ENCODE data around the gene NELL1.

The NELL1 gene

DNA sequence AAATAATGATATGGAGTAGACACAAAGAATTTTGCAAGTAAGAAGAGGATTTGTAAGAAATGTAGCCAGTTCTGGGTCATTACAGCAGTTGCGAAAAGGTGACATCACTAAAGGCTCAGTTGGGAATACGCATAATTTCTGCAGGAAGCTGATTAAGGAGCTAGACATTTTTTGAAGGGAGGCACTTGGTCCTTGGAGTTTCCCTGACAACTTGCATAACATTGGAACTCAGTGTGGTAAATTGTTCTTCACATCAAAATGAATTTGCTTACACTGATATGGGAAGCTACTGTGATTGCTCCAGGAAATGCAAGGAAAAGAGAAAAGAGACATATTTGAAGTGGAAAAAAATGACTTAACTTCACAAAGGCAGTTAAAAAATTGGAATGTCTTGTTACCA, 626.1 kb downstream of the NELL1 start:
- DNase-seq (ENCODE audit: insufficient read length, low spot score) (no peak), FAIRE-seq (no peak)

DNA sequence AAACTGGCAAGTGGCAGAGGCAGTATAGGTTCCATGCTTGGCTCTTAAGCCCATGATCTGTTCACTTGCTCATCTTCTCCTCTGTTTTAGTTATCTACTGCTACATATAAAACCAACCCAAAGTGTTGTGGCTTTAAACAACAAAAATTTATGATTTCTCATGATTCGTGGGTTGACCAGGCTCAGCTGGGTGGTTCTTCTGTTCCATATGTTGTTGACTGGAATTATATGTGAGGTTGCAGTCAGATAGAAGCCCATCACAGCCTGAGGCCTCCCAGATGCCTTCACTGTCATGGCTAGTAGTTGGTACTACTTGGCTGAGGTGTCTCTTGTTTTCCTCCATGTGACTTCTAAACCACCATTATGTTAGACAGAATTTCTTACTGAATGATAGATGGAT, 632.6 kb downstream of the NELL1 start:
- FAIRE-seq: no peak

DNA sequence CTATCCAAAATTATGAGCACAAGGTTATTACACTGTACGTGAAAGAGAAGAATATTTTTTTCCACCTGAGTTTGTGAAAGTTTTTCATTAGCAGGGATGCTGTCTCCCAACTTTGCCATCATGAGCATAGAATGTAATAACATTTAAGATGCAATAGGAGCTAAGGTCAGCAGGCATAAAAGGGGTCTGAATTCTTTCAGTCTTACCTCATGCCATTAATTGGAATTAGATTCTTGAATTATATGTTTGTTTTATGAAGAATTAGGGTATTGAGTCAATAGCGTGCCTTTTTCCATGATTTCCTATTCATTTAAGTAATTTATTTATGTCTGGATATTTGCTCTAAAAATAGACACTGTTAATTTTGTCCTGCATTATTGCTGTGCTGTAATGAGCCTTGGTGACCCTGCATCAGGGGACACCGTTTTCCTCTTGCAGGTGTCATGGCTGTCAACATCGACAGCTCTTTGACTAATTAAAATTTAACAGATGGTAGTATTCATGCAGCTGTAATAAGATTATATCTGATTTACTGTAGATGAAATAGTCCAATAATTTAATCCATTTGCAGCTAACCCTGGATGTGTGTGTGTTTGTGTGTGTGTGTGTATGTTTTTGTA, 637.5 kb downstream of the NELL1 start:
- no peak for FAIRE-seq
- DNase-seq (ENCODE audit: insufficient read length, low spot score): no peak

More for the DNA sequence above, 632.6 kb downstream of the NELL1 start:
- DNase-seq (ENCODE audit: insufficient read length, low spot score): no peak

DNA sequence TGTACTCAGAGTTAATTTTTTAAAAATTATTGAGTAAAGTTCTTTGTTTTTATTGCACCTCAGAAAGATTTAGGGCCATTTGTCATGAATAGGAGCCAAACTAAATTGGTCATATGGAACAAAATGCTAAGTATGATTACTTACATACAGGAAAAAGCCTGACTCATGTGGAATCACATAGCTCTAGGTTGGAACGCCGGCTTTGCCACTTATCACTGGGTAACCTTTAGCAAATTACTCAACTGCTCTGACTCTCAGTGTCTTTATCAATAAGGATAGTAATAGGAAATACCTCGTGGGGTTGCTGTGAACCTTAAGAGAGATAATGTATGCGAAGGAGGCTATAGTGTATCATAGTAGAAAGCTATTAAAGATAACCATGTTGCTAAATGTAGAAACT, 638.5 kb downstream of the NELL1 start:
- no peak for DNase-seq (ENCODE audit: insufficient read length, low spot score)
- no peak for FAIRE-seq

DNA sequence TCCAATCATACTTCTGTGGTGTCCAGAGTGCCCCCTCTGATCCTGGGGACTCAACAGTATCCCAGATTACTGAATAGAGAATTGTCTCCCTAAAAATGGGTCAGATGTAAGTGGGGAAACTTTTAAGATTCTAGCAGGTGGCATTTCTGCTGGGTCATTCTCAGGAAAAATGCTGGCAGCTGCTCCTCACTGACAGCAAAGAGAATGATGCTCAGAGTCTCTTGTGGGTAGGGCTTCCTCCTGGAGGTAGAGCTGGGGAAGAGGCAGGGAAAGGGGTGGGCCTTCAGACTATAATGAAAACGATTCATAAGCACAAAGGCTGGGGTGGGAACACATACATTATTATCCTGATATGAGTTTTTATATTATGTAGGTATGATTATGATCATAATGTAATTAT, 647.2 kb downstream of the NELL1 start:
- DNase-seq (ENCODE audit: insufficient read length, low spot score): no peak
- FAIRE-seq: no peak

DNA sequence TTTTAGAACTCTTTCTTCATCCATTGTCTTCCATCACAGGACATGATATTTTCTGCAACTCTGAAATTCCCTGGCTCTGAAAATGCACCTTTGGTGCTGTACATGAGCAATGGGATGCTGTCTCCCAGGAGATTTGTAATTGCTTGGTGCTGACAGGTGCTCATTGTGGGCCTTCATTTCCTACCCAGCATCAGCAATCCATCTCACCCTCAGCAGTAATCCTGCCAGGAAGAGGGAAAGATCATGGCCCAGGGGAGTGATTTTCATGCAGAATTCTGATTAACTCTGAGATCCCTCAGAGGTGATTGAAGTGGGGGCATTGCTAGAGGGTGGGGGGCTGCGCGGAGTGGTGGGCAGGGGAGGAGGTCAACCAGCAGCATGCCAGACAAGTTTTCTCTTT, 651.7 kb downstream of the NELL1 start:
- no peak for FAIRE-seq
- DNase-seq (ENCODE audit: insufficient read length, low spot score): no peak

DNA sequence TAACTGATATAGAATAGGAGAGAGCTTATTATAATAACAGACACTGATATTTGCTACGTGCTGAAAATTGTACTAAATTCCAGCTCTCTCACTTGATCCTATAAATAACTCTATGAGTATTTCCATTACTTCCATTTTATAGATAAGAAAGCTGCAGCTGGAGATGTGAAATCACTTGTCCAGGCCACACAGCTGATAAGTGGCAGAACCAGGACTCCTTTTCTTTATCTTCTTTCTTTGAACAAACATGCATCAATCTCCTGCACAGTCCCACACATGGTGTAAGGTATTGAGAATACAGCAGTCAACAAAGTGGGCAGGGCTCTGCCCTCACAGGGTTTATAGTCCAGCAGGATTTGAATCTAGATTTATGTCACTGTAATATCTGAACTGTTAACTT, 652.1 kb downstream of the NELL1 start:
- no peak for DNase-seq (ENCODE audit: insufficient read length, low spot score)
- FAIRE-seq: no peak

DNA sequence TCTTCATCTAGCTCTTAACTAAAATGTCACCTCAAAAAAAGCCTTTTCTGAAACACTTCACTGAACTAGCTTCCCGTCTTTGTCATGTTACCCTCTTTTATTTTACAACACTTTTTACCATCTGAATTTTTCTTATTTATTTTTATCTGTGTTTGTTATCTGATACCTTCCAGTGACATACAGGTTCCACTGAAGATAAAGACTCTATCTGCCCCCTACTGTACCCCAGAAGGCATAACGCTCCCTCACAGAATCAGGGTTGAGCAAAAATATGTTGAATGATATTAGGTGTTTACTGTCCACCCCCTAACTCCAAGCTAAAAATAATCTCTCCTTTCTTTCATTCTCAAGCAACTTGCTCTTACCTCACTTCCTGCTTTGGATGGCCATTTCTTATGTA, 654.2 kb downstream of the NELL1 start:
- FAIRE-seq: no peak
- DNase-seq (ENCODE audit: insufficient read length, low spot score): no peak

DNA sequence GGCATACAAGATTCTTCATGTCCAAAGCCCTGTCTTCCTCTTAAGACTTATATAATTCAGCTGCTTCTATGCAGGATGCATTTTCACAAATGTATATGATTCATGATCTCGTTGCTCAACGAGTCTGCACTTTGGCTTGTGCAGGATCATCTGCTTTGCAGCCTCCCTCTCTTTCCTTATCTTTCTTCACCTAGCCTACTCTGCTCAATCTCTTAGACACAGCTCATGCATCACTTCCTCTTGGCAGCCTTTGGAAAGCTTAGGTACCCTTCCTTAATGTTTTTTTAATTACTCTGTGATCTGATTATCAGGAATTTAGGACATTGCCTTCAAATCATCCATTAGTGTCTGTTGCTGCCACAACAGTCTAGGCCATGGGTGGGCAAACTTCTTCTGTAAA, 673.8 kb downstream of the NELL1 start:
- FAIRE-seq: no peak
- no peak for DNase-seq (ENCODE audit: insufficient read length, low spot score)

DNA sequence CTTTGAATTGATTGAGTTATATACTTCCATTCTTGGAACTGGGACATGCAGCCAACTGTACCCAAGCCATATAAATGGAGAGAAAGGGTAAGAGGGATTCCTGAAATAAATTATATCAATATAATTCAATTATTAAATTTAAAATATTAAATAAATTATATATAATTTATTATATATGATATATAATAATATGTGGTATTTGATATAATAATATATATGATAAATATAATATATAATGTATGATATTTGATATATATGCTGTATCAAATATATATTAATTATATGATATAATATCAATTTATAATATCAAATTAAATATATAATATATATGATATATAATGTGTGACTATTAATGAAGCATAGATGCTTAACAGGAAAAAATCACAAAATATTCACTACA, 677.0 kb downstream of the NELL1 start:
- FAIRE-seq (no peak), DNase-seq (ENCODE audit: insufficient read length, low spot score) (no peak)

DNA sequence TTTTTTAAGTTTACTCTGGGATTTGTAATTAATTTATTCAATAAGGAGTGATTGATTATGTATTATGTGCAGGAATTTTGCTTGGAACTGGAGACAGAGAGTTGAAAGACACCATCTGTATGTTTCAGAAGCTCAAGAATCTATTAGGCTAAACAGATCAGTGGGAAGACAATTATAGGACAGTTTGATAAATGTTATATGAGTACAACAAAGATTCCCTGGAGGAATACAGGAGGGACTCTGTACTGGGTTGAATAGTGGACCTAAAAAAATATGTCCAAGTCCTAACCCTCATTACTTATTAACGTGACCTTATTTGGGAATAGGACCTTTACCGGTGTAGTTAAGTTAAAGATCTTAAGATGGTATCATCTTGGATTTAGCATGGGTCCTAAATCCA, 681.2 kb downstream of the NELL1 start:
- DNase-seq (ENCODE audit: insufficient read length, low spot score) (no peak), FAIRE-seq (no peak)

DNA sequence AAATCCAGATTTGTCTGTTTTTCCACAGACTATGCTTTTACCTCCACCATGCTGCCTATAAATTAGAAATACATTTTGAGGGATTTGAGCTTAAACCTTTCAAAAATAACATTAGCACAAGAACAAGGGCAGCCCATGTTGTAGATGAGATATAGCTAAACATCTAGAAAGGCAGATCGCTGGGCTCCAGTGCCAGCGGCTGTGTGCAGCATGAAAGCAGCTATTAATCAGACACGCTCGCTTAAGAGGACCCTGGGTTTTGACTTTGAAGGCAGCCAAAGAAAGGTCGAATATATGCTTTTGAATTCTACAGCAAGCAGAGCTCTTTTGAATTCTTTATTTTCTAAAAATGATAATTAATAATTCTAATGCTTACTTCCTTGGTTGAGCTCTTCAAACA, 684.0 kb downstream of the NELL1 start:
- no peak for DNase-seq (ENCODE audit: insufficient read length, low spot score)
- no peak for FAIRE-seq

DNA sequence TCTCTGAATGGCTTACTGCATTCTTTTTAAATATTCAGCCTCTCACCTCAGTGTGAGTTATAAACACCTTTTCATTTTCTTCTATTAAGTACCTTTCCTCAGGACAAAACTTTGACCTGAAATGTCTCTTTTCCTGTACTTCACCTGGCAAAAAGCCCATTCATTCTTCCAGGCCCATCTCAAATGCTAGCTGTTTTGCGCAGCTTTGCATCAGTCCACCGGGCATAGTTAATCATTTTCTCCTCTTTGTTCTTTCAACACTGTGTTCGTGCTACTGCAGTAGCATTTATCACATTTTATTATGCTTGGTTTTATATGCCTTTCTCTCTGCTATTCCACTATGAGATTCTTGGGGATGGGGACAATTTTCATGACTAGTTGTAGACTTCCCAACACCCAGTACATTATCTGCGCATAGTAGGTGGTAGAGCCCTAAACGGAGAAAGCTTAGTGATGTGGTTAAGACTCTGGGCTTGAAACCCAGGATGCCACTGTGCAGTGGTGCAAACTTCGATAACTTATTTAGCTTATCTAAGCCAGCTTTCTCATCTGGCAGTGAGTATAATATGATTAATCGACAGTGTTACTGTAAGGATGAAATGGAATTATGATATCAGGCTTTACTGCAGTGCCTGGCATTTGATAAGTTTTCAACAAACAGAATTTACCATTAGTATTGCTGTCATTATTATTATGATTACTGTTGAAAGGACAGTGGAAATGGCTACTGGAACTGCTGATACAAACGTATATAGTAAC, 695.7 kb downstream of the NELL1 start:
- no peak for DNase-seq (ENCODE audit: insufficient read length, low spot score)
- FAIRE-seq: no peak

DNA sequence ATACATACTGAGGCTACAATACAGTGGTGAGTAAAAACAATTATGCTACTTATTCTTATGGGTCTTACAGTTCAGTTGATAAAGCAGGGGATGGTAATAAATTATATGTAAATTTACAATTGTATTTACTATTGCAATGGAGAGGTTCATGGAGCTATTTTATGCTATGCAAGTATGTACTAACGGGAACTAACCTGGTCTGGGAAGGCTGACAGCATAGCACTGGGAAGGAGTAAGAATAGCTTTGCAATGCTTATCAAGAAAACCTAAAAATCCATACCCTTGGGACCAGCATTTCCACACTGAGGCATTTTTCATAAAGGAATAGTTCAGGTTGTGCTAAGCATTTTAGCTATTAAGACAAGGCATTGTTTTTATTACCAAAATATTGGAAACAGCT, 700.6 kb downstream of the NELL1 start:
- FAIRE-seq: no peak
- DNase-seq (ENCODE audit: insufficient read length, low spot score): no peak

DNA sequence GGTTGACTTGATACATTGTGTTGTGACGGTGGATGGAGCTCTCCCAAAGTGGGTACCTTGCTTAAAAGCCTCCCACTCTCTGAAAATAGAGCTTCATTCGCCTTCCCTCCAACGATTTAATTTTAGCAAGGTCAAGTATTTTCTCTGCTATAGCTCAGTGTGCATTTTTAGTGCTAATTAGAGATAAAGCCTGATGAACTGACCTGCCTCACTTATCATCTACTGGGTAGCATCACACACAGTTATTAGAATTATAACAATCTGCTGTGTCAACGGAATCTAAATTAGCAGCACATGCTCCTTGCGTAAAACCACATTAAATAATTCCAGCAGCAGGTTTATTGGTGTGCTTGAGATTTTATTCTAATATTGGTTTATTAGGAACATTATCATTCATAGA, 701.7 kb downstream of the NELL1 start:
- no peak for FAIRE-seq
- no peak for DNase-seq (ENCODE audit: insufficient read length, low spot score)

DNA sequence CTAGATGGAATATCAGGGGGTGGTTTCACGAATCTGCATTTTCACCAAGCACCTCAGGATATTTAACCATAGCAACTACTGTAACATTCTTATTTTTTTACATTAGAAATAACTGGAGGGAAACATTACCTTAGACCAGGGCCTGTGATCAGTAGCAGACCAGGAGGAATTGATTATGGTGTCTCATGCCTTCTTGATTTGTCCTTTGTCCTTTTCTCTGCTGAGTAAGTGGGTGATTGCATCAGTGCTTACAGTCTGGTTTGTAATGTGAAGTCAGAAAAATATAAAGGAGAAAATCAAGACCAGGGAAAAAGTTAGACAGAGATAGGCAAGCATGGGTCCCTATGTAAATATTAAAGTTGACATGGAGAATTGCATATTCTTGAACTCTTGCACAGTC, 703.3 kb downstream of the NELL1 start:
- FAIRE-seq (no peak), DNase-seq (ENCODE audit: insufficient read length, low spot score) (no peak)

DNA sequence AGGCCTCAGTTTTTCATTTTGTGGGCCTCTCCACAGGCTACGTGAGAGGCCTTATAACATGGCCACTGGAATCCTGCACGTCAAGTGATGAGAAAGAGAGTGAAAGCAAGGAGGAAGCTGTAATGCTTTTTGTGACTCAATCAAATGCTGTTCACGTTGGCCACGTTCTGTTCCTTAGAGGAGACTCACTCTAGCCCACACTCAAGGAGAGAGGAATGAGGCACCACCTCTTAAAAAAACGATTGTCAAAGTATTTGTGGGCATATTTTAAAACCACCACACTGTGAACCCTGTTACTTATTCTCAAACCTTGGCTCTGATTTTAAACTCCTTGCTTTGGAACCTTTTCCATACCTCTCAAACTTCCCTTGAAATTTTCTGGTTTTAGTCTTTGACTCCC, 705.0 kb downstream of the NELL1 start:
- FAIRE-seq (no peak), DNase-seq (ENCODE audit: insufficient read length, low spot score) (no peak)

DNA sequence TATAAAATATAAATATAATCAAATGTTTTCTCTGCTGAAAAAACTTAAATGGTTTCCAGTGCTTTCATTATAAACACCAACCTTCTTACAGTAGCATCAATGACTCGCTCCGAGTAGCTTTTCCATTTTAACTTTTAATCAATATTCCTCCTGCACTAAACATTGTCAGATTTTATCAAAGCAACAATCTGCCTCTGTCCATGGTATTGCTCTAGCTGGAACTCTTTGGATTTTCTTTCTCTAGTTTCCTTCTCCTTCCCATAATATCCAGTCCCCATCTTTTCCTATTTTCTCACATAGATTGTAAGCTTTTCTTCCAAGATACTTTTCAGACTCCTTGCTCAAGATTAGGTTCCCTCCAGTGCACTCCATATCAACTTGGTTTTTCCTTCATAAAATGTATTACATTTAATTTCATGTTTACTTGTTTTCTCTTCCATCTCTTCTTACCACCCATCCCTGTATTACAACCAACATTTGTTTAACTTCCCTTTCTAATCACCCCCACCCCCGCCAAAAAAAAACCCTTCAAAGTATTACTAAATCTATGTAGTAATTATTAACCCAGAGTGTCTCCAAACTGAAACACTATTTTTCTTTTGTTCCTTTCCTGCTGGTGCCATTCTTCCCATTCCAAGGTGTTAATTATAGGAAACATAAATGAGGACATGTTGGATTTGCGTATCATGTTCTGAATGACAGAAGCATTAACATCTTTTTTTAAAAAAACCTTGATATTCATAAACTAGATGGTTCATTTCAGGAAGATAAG, 716.5 kb downstream of the NELL1 start:
- no peak for DNase-seq (ENCODE audit: insufficient read length, low spot score)
- no peak for FAIRE-seq

DNA sequence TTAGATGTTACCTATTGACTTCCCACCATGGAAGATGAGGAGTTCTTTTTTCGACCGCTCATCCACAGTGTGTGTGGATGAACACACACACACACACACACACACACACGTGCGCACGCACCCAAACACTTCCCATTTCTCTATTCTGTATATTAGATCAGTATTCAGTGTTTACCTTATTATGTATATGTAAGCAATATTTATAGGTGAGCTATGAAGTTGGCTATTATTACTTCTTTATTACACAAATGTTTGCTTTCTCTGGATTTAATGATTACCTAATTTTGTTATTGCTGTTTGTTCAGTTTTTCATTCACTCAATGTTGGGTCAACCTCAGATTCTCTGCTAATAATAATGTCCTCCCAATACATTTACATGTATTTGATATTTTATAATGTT, 721.0 kb downstream of the NELL1 start:
- no peak for DNase-seq (ENCODE audit: insufficient read length, low spot score)
- FAIRE-seq: no peak

DNA sequence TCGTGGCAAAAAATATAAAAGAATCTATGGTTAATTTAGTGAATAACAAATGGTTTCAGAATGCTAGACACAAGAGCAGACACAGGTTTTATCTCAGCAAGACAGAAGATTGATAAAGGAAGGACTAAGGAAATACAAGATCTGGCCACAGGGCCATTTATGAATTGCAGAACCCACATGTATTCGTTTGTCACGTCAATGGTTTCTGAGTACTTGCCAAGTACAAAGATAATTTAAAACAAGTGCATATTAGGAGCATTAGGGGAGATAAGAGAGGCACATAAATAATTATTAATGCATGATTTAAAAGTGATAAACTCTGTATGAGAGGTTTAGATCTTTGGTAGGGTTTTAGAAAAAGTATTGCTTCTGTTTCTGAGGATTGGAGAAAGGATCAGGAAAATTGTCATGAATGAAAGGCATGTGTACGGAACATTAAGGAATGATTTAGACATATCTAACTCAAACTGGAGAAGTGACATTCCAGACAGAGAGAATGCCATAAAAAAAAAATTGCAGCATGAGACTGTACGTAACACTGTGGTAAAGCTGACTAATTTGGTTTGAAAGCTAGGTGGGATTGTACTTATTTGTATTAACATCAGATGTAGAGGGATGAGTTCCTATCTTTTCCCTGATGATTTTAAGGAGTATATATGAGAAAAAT, 727.1 kb downstream of the NELL1 start:
- FAIRE-seq (no peak), DNase-seq (ENCODE audit: insufficient read length, low spot score) (no peak)

DNA sequence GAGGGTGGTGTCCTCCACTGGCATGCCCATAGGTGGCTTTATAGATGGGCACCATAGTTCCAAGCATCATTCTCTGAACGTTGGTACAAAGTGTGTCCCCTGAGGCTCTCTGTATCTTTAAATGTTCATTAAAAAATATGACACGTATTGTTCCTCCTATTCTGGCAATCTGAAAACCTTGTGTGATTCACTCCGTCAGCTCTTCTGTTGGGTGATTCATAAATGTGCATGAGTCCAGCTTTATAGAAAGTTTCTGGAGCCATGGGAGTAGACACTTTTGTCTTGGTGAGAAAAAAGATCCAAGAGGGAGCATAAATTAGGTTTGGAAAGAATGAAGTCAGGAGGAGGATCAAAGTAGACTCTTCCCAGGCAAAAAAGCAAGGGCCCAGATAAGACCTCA, 728.8 kb downstream of the NELL1 start:
- FAIRE-seq: no peak
- DNase-seq (ENCODE audit: insufficient read length, low spot score): no peak
